ENCODE data around the gene LPIN3. TPM values are rescaled to one million over a fixed set of nuclear protein-coding genes. Genes with fewer than 3 reads are reported as not detected.

LPIN3 gene
- total and polyA plus RNA-seq, 2 of the 4 experiments (the other 2 are of a cell fraction): 2.3 to 8.3 TPM

DNA sequence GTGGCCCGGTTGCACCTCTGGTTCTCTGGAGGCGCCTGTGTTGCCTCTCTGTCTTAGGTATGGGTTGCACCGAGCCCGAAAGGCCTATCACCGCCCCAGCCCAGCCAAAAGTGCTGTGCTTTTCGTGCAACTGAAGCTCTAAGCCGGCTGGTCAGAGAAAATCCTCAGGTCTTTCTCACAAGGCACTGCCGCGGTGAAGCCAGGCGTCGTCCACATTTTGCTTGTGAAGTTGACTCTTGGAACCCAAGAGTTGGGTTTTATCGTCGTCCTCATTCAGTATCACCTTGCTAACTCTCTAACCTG is 26.7 kb downstream of the LPIN3 start (continued):
- TF ChIP-seq RCOR1 (IDR thresholded peaks at IDR 0.05; ENCODE audit: insufficient replicate concordance, low read length) (no peak), CEBPB (IDR thresholded peaks at IDR 0.05; ENCODE audit: low read depth, low read length) (no peak), MAZ (IDR thresholded peaks at IDR 0.05; ENCODE audit: borderline replicate concordance, low read depth, low read length) (no peak)
- TF ChIP-seq, protein P1, sequence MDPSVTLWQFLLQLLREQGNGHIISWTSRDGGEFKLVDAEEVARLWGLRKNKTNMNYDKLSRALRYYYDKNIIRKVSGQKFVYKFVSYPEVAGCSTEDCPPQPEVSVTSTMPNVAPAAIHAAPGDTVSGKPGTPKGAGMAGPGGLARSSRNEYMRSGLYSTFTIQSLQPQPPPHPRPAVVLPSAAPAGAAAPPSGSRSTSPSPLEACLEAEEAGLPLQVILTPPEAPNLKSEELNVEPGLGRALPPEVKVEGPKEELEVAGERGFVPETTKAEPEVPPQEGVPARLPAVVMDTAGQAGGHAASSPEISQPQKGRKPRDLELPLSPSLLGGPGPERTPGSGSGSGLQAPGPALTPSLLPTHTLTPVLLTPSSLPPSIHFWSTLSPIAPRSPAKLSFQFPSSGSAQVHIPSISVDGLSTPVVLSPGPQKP (IDR thresholded peaks at IDR 0.05; ENCODE audit: borderline replicate concordance, low read depth, low read length): no peak

- H3K14ac ChIP-seq (replicated peaks; ENCODE audit: low read depth, low read length): no peak overlapping the region
- BruUV-seq (replicated peaks): no TSS peak
- no peak overlapping the region for H3K18ac ChIP-seq (ENCODE audit: low read depth, low read length)
- no peak overlapping the region for H2AFZ ChIP-seq (replicated peaks; ENCODE audit: low read length, poor library complexity)
- peaks cover 68% of the 10 kb centered on the region for H3K27me3 ChIP-seq (ENCODE audit: control insufficient read depth, insufficient read depth, low read length)
- TF ChIP-seq NFE2L2 (IDR thresholded peaks at IDR 0.05; ENCODE audit: low read depth, low read length): no peak
- TF ChIP-seq MXI1 (IDR thresholded peaks at IDR 0.05; ENCODE audit: borderline replicate concordance, low read depth, low read length): no peak
- no peak for TF ChIP-seq RCOR1 (IDR thresholded peaks at IDR 0.05; ENCODE audit: insufficient replicate concordance, low read length)
- TF ChIP-seq, protein P2, sequence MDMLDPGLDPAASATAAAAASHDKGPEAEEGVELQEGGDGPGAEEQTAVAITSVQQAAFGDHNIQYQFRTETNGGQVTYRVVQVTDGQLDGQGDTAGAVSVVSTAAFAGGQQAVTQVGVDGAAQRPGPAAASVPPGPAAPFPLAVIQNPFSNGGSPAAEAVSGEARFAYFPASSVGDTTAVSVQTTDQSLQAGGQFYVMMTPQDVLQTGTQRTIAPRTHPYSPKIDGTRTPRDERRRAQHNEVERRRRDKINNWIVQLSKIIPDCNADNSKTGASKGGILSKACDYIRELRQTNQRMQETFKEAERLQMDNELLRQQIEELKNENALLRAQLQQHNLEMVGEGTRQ (IDR thresholded peaks at IDR 0.05; ENCODE audit: low read depth, low read length): no peak
- no peak for TF ChIP-seq RAD21 (IDR thresholded peaks at IDR 0.05; ENCODE audit: low read length)
- no peak for TF ChIP-seq FOS (IDR thresholded peaks at IDR 0.05; ENCODE audit: low read depth, low read length)
- TF ChIP-seq BHLHE40 (IDR thresholded peaks at IDR 0.05; ENCODE audit: low read depth, low read length): no peak
- TF ChIP-seq SMC3 (IDR thresholded peaks at IDR 0.05; ENCODE audit: low read depth, low read length): no peak
- no peak for TF ChIP-seq CHD1 (IDR thresholded peaks at IDR 0.05; ENCODE audit: low read depth, low read length)
- TF ChIP-seq CEBPB (IDR thresholded peaks at IDR 0.05; ENCODE audit: low read depth, low read length): no peak
- no peak for TF ChIP-seq MAZ (IDR thresholded peaks at IDR 0.05; ENCODE audit: borderline replicate concordance, low read depth, low read length)
- TF ChIP-seq, protein P3, sequence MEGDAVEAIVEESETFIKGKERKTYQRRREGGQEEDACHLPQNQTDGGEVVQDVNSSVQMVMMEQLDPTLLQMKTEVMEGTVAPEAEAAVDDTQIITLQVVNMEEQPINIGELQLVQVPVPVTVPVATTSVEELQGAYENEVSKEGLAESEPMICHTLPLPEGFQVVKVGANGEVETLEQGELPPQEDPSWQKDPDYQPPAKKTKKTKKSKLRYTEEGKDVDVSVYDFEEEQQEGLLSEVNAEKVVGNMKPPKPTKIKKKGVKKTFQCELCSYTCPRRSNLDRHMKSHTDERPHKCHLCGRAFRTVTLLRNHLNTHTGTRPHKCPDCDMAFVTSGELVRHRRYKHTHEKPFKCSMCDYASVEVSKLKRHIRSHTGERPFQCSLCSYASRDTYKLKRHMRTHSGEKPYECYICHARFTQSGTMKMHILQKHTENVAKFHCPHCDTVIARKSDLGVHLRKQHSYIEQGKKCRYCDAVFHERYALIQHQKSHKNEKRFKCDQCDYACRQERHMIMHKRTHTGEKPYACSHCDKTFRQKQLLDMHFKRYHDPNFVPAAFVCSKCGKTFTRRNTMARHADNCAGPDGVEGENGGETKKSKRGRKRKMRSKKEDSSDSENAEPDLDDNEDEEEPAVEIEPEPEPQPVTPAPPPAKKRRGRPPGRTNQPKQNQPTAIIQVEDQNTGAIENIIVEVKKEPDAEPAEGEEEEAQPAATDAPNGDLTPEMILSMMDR (conservative IDR thresholded peaks at IDR 0.05; ENCODE audit: low read depth, low read length): no peak
- TF ChIP-seq MAFK (IDR thresholded peaks at IDR 0.05; ENCODE audit: low read depth, low read length): no peak
- no peak for TF ChIP-seq POLR2A (IDR thresholded peaks at IDR 0.05; ENCODE audit: low read depth, low read length)
- H3K4me3 ChIP-seq (ENCODE audit: insufficient read depth, low read depth, low read length): no peak overlapping the region
- in situ Hi-C loops (cut with MboI; ENCODE audit: low sequenced_read_pairs) (no loop called here), dilution Hi-C loops (cut with HindIII; ENCODE audit: low sequenced_read_pairs, unreplicated experiment) (no loop called here), intact Hi-C loops (cut with micrococcal nuclease) (no loop called here)
- H3K27ac ChIP-seq (ENCODE audit: insufficient read depth, low read length): no peak overlapping the region
- WGBS, 2 experiments (ENCODE audit: extremely low coverage in 2 of 2, insufficient read length in 1 of 2): 50% methylated on average over 1 of the region's 3 CpGs; no CpG with 5 or more reads in 1 of the 2 experiments
- ChIA-PET POLR2A (ENCODE audit: unreplicated experiment) (no interaction called here), CTCF (interaction anchor here (1.4 kb wide), 1 partner anchor 30 kb away, joined by 4 read pairs; no protein-coding TSS in a partner anchor)
- ATAC-seq (ENCODE audit: low read depth): no peak
- H2AK5ac ChIP-seq (ENCODE audit: low read depth, low read length): no peak overlapping the region
- DNase-seq: no peak
- H2BK20ac ChIP-seq (ENCODE audit: low read depth, low read length): no peak overlapping the region
- H3K4ac ChIP-seq (ENCODE audit: low read depth, low read length): no peak overlapping the region
- no peak overlapping the region for H3K23ac ChIP-seq (ENCODE audit: low read depth, low read length)
- peaks cover 4% of the 10 kb centered on the region; the same call in 1 of the 2 replicates for H4K20me1 ChIP-seq (ENCODE audit: insufficient read depth, low read length)
- peaks cover 4% of the 10 kb centered on the region; the same call in 1 of the 2 replicates for H3K9me3 ChIP-seq (ENCODE audit: control insufficient read depth, insufficient read depth, low read length)
- H2AK9ac ChIP-seq (replicated peaks; ENCODE audit: low read depth, low read length, poor library complexity): no peak overlapping the region
- H3K9me1 ChIP-seq (ENCODE audit: insufficient read depth, low read length): no peaks in the 10 kb centered on the region
- H3K9ac ChIP-seq (ENCODE audit: low read depth, low read length): no peak overlapping the region
- H4K8ac ChIP-seq (ENCODE audit: low read depth in 2 of 2, low read length in 2 of 2): no peak overlapping the region
- no peaks in the 10 kb centered on the region for H3K4me1 ChIP-seq (ENCODE audit: control insufficient read depth, insufficient read depth, low read length)
- H3K4me2 ChIP-seq (ENCODE audit: low read depth, low read length): no peak overlapping the region
- no peak overlapping the region for H3K56ac ChIP-seq (ENCODE audit: extremely low read depth, insufficient read depth, low read length)
- H4K5ac ChIP-seq (ENCODE audit: low read depth, low read length): no peak overlapping the region
- no peak overlapping the region for H2BK15ac ChIP-seq (ENCODE audit: low read depth, low read length)
- H3K79me1 ChIP-seq (ENCODE audit: low read depth in 1 of 2, low read length in 2 of 2): no peaks in the 10 kb centered on the region
- H3K36me3 ChIP-seq (ENCODE audit: control insufficient read depth, insufficient read depth, low read length): no peaks in the 10 kb centered on the region
- H2BK120ac ChIP-seq (ENCODE audit: low read depth, low read length): no peak overlapping the region
- H2BK5ac ChIP-seq (ENCODE audit: low read depth, low read length, poor library complexity, severe bottlenecking): no peak overlapping the region
- no peak overlapping the region for H4K91ac ChIP-seq (ENCODE audit: insufficient read depth, low read depth, low read length)
These were observed 27.3 kb downstream of the LPIN3 start for GRCh38 chr20:41367956-41368355.

All from IMR-90 (cell line).